Erythroblast (primary cell): ENCODE results near the gene PCMTD2.

Experiments used
- GATA1 ChIP-seq: IDR thresholded peaks from 2 replicates; pipeline ENCODE4 v1.6.1; 2011; ENCODE audit warnings: low read depth, mild to moderate bottlenecking, control low read depth, low read length, moderate library complexity
- POLR2A ChIP-seq: IDR thresholded peaks from 2 replicates; pipeline ENCODE4 v1.6.1; 2011; ENCODE audit warnings: mild to moderate bottlenecking, low read length

DNA sequence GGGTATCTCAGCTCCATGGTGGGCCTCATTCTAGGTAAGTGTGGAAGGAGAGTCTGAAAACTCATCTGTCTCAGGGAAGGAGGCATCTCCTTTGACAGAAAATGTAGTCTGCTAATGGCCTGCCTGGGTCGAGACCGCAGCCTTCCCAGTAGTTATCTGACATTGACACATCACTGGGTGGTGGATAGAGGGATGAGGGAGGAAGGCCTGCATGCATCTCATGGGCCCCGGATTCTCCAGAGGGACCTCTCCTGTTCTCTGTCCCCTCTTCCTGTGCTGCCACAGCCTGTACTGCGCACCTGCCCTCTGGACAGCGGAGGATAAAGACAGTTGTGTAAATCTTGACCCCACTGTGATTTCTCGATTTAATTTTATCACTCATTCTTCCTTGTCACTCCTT, 4.7 kb downstream of the PCMTD2 start:
- TF ChIP-seq POLR2A: no peak
- TF ChIP-seq GATA1: no peak
